Measurements from ENCODE around the gene PLA2G4D. TPM values are rescaled to one million over a fixed set of nuclear protein-coding genes. Genes with fewer than 3 reads are reported as not detected.

Gene PLA2G4D
- total RNA-seq, 1 donor from 2014 or later, result not detected

DNA sequence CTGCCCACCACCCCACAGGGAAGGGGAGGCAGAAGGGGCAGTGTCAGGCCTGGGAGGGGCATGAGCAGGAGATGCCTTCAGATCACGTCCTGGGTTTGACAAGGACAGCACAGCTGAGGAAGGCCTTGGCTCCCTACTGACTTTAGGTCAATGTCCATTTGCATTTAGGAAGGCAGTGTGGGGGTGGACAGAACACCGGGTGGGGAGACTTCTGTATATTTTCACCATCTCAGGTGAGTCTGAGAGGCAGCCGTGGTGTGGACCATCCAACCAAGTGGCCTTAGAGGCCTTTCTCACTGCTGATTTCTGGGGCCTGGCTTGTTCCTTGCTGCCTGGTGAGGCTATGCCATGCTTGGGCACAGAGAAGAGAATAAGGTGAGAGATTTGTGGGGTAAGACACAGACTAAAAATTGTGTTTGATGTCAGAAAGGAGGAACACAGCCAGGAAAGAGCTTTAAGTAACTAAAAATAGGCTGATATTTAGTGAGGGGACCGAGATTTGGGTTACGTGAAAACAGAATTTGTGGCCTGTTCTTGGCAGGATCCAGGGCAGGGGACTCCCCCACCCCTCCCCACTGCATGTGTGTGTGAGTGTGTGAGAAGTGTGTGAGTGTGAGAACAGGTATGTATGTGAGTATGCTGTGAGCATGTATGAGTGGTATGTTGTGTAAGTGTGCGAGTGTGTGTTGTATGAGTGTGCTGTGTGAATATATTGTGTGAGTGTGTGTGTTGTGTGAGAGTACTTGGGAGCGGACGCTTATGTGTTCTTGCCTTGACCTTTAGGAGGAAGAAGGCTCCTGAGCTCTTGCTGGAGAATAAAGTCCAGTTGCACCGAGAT lies 61.8 kb downstream of the PLA2G4D start:
- DNase-seq (ENCODE audit: low read depth), result no peak

- DNase-seq (ENCODE audit: low read depth), result no peak
Observed at GRCh38 chr15:42031198-42031915, 63.0 kb downstream of the PLA2G4D start.

DNA sequence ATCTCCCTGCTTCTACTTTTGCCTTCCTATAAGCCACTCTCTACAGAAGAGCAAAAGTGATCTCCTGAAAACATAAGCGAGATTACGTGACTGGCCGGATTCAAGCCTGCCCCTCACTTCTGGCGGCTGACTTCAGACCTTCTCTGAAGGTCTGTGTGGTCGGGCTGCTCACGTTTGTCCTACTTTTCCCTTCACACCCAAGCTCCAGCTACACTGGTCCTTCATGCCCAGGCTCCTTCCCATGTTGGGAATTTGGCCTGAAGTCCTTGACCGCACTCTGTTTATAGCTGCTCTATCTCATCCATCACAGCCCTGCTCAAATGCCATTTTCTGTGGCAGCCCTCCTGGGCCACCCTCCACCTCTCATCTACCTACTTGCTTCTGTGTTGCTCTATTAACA lies 66.8 kb downstream of the PLA2G4D start:
- no peak for DNase-seq (ENCODE audit: low read depth)

GRCh38 chr15:42024303-42024702 lies 70.1 kb downstream of the PLA2G4D start:
- no peak for DNase-seq (ENCODE audit: low read depth)

DNA sequence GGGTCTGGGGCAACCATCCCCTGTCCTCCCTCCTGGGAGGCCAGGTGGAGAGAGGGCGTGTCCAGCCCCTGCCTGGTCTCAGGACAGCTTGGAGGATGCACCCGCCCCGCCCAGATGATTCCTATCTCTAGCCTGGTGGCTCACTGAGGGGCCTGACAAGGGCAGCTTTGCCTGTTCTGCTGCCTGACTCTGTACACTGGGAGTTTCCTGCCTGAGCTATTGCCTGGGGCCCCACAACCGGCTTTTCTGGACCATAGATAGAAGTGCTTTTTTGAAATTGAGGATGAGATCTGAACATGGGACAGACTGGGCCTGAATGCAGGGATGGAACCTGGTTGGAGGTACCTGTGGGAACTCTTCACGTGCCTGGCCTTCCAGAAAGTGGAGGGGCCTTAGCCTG lies 72.8 kb downstream of the PLA2G4D start:
- DNase-seq (ENCODE audit: low read depth), result no peak

DNA sequence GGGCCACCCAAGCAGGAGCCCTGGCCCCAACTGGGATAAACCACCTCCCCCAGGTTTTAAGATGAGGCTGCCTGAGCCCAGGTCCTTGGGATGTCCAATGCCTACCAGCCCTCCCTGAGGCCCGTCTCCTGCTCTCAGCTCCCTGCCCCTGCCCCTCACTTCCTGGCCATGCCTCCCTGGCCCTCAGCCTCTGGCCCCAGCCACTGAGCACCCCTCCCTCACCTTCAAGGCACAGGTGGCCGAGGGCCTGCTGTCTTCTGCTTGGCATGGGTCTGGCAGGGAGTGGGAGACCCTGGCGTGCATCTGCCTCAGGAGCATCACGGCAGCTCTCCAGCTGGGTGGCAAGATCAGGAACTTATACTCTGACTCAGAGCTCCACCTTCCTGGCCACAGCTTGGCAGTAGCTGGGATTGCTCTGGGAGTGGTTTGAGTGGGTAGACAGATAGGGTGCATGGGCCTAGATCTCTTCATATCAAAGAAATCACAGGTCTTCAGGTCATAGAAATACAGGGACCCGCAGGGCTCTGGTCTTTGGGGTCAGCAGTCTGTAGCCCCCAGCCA lies 73.6 kb downstream of the PLA2G4D start, which contains the start of gene PLA2G4E:
PLA2G4E (minus strand) TSS at position 330 of the 561 bp plus-strand sequence; CDS start at position 318, 12 bp downstream.
- DNase-seq (ENCODE audit: low read depth), result no peak

GRCh38 chr15:42018306-42019224 lies 75.8 kb downstream of the PLA2G4D start:
- DNase-seq (ENCODE audit: low read depth), result no peak

Other genes with a start within 250 kb of the PLA2G4D start
- gene SPTBN5, start 200.5 kb downstream of the PLA2G4D start, total RNA-seq, result 0.26 and 0.45 TPM in 2 replicates
- 5.1 and 9.7 TPM in 2 replicates for gene EHD4, start 122.0 kb downstream of the PLA2G4D start, total RNA-seq
- not detected in 2 replicates for gene PLA2G4E, start 73.5 kb downstream of the PLA2G4D start, total RNA-seq
- not detected in 2 replicates for gene PLA2G4F, start 62.1 kb upstream of the PLA2G4D start, total RNA-seq
- 38.6 and 52.6 TPM in 2 replicates for gene VPS39, start 113.7 kb upstream of the PLA2G4D start, total RNA-seq
- gene GANC, start 178.6 kb upstream of the PLA2G4D start, total RNA-seq, result 23.0 and 27.9 TPM in 2 replicates
- gene TMEM87A, start 178.9 kb upstream of the PLA2G4D start, total RNA-seq, result 53.3 and 82.5 TPM in 2 replicates